ENCODE measurements around the gene KCTD1.

- TF ChIP-seq CTCF (IDR thresholded peaks at IDR 0.05) (no peak), POLR2A (IDR thresholded peaks at IDR 0.05) (no peak), EP300 (IDR thresholded peaks at IDR 0.05) (no peak)
Observed at GRCh38 chr18:26516964-26517363, 31.4 kb downstream of the KCTD1 start.

Data from ovary (tissue), 3 donors.